ENCODE results near the gene TMEM219.

- TF ChIP-seq CTCF (IDR thresholded peaks at IDR 0.05; ENCODE audit: low read length) (no peak), EZH2 (IDR thresholded peaks at IDR 0.05; ENCODE audit: borderline replicate concordance, low read length) (no peak)
Observed at GRCh38 chr16:29991571-29991904, 29.7 kb downstream of the TMEM219 start.
